ENCODE data around the gene MCCC2. TPM values are rescaled to one million over a fixed set of nuclear protein-coding genes. Genes with fewer than 3 reads are reported as not detected.

Gene MCCC2
- total and polyA plus RNA-seq, 2 of the 4 experiments (the other 2 are of a cell fraction): 18.0 to 22.0 TPM

DNA sequence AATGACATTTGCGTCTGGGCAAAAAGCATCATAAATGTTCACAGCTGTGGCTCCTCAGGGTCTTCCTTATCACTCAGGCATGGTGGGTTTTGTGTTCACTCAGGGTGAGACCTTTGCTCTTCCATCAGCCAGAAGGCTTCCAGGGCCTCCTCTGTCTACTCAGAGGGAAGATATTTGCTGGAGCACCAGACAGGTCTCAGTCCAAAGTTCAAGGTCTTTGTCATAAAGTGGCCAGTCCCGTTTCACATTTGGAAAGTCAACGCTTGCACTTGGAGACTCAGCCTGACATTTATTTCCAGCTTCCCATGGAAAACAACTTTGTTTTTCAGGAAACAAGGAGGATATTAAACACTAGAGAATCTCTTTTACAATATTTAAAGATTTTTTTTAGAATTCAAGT is 119.8 kb downstream of the MCCC2 start:
- Histone ChIP-seq H3K4ac (ENCODE audit: low read depth, low read length) (no peak overlapping the region), H3K9me1 (ENCODE audit: insufficient read depth, low read length) (no peaks in the 10 kb centered on the region), H3K4me1 (ENCODE audit: control insufficient read depth, insufficient read depth, low read length) (no peaks in the 10 kb centered on the region), H4K20me1 (ENCODE audit: insufficient read depth, low read length) (no peaks in the 10 kb centered on the region), H4K91ac (ENCODE audit: insufficient read depth, low read depth, low read length) (no peak overlapping the region), H3K27me3 (ENCODE audit: control insufficient read depth, insufficient read depth, low read length) (peaks cover 27% of the 10 kb centered on the region), H3K9me3 (ENCODE audit: control insufficient read depth, insufficient read depth, low read length) (no peaks in the 10 kb centered on the region), H4K8ac (ENCODE audit: low read depth in 2 of 2, low read length in 2 of 2) (no peak overlapping the region), H2BK15ac (ENCODE audit: low read depth, low read length) (no peak overlapping the region), H3K4me2 (ENCODE audit: low read depth, low read length) (no peak overlapping the region), H3K9ac (ENCODE audit: low read depth, low read length) (no peak overlapping the region), H2BK120ac (ENCODE audit: low read depth, low read length) (no peak overlapping the region), H2AFZ (replicated peaks; ENCODE audit: low read length, poor library complexity) (no peak overlapping the region), H3K56ac (ENCODE audit: extremely low read depth, insufficient read depth, low read length) (no peak overlapping the region), H3K18ac (ENCODE audit: low read depth, low read length) (no peak overlapping the region), H2BK20ac (ENCODE audit: low read depth, low read length) (no peak overlapping the region), H4K5ac (ENCODE audit: low read depth, low read length) (no peak overlapping the region), H3K79me1 (ENCODE audit: low read depth in 1 of 2, low read length in 2 of 2) (no peaks in the 10 kb centered on the region), H2AK5ac (ENCODE audit: low read depth, low read length) (no peak overlapping the region), H3K23ac (ENCODE audit: low read depth, low read length) (no peak overlapping the region), H3K4me3 (ENCODE audit: insufficient read depth, low read depth, low read length) (no peak overlapping the region), H2AK9ac (replicated peaks; ENCODE audit: low read depth, low read length, poor library complexity) (no peak overlapping the region), H2BK5ac (ENCODE audit: low read depth, low read length, poor library complexity, severe bottlenecking) (no peak overlapping the region), H3K27ac (ENCODE audit: insufficient read depth, low read length) (no peak overlapping the region), H3K14ac (replicated peaks; ENCODE audit: low read depth, low read length) (no peak overlapping the region), H3K36me3 (ENCODE audit: control insufficient read depth, insufficient read depth, low read length) (no peaks in the 10 kb centered on the region)
- ChIA-PET CTCF (no interaction called here), POLR2A (ENCODE audit: unreplicated experiment) (no interaction called here)
- TF ChIP-seq ELK1 (IDR thresholded peaks at IDR 0.05; ENCODE audit: borderline replicate concordance, low read depth, low read length) (no peak), BHLHE40 (IDR thresholded peaks at IDR 0.05; ENCODE audit: low read depth, low read length) (no peak)
- ATAC-seq (ENCODE audit: low read depth): no peak
- no TSS peak for BruUV-seq (replicated peaks)
- no CpG with 5 or more reads among the region's 3 CpGs for WGBS, 2 experiments (ENCODE audit: extremely low coverage in 2 of 2, insufficient read length in 1 of 2)
- dilution Hi-C loops (cut with HindIII; ENCODE audit: low sequenced_read_pairs, unreplicated experiment): no loop called here
- intact Hi-C loops (cut with micrococcal nuclease): no loop called here
- in situ Hi-C loops (cut with MboI; ENCODE audit: low sequenced_read_pairs): no loop called here
- DNase-seq: no peak

Small RNAs within 50 kb of the gene (microRNA-seq; reads per million reads assigned to microRNA genes)
- gene HMGN1P12 (ENCODE audit: insufficient read depth, insufficient read length): not detected

Small RNAs within 50 kb of the gene (small RNA-seq; reads per million reads assigned to genes)
- gene HMGN1P12: 0 reads per million in 5 experiments

Other genes with a start within 250 kb of the MCCC2 start
- 14.0 and 23.1 TPM in 2 replicates for gene BDP1, start 131.7 kb upstream of the MCCC2 start, total RNA-seq (2012; rRNA removed)
- gene BDP1, start 131.7 kb upstream of the MCCC2 start, polyA plus RNA-seq (2012; rRNA removed): 4.5 and 5.8 TPM in 2 replicates
- not detected in 2 replicates for gene CARTPT, start 131.9 kb downstream of the MCCC2 start, total RNA-seq (2012; rRNA removed)
- not detected in 2 replicates for gene CARTPT, start 131.9 kb downstream of the MCCC2 start, polyA plus RNA-seq (2012; rRNA removed)

All from IMR-90 (cell line).